ENCODE measurements around the gene LRP8.

Gene LRP8

DNA sequence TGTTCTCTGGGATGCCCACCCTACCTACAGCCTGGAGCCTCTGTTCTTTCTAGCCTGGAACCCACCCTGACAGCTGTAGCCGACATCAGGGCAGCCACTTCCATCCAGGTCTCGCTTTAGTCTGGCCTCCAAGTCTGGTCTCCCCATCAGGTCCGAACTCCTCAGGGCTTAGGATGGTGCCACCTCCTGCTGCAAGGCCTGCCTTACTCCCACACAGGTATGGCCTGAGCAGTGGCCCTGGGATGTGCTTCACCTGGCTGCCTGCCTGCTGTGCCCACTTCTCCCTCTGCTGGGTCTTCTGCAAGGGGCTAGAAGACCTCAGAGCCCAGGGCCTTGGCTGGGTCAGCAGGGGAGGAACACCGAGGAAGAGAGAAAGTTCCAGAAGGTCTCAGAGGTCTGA lies 53.8 kb downstream of the LRP8 start:
- Histone ChIP-seq H4K8ac (ENCODE audit: low read depth, low read length) (peak overlapping the region; percentile 18), H4K12ac (ENCODE audit: low read depth, low read length) (no peak overlapping the region), H4K91ac (ENCODE audit: low read depth, low read length) (peak overlapping the region; percentile 64), H3K14ac (ENCODE audit: low read length) (peak overlapping the region; percentile 18), H3K36me3 (ENCODE audit: control insufficient read depth in 1 of 2, insufficient read depth in 2 of 2, low read length in 2 of 2) (no peaks in the 10 kb centered on the region), H3K4me1 (ENCODE audit: control insufficient read depth in 1 of 2, insufficient read depth in 2 of 2, low read length in 2 of 2) (peaks cover 21 to 23% of the 10 kb centered on the region in 2 experiments), H3K4me2 (ENCODE audit: low read length) (no peak overlapping the region), H3K4ac (ENCODE audit: low read depth, low read length) (no peak overlapping the region), H3K9me3 (ENCODE audit: insufficient read depth, low read depth, low read length) (peaks cover 11% of the 10 kb centered on the region), H2BK120ac (ENCODE audit: insufficient read depth, low read length, poor library complexity) (peak overlapping the region; percentile 26), H3K79me1 (ENCODE audit: low read length) (peaks cover 4% of the 10 kb centered on the region), H2BK12ac (ENCODE audit: low read length) (peak overlapping the region; percentile 3), H2BK5ac (ENCODE audit: low read depth, low read length, poor library complexity) (no peak overlapping the region), H3K23ac (ENCODE audit: low read length) (no peak overlapping the region), H3K18ac (ENCODE audit: low read length) (no peak overlapping the region), H2AFZ (ENCODE audit: insufficient read depth, low read length, poor library complexity) (no peak overlapping the region), H3K79me2 (ENCODE audit: control insufficient read depth, insufficient read depth, low read length, poor library complexity) (no peaks in the 10 kb centered on the region), H3K4me3 (ENCODE audit: low read depth, low read length) (no peak overlapping the region), H3K27ac (ENCODE audit: low read depth, low read length) (no peak overlapping the region), H3K27me3 (ENCODE audit: insufficient read depth, low read length) (no peaks in the 10 kb centered on the region), H2AK5ac (ENCODE audit: low read length) (no peak overlapping the region), H3K9ac (ENCODE audit: low read length) (no peak overlapping the region)
- no CpG with 5 or more reads among the region's 4 CpGs for WGBS (ENCODE audit: extremely low coverage, insufficient coverage, insufficient read length)
- DNase-seq = no peak

DNA sequence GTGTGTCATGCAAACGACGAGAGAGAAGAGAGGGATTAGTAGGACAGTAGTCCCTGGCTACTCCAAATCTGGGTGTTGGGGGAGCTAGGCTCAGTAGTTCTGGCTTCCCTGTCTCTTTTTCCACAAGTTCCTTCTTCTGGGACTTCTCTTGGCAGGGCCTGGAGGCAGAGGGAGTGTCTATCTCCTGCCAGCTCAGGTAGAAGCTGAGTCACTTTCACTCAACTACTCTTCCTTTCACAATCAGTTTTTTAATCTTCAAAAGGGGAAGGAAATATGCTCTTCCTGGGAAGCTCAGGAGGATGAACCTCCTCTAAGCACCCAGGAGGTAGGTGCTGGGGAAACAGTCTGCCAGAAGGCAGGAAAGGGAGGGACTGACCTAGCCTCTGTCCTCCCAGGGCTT lies 54.3 kb downstream of the LRP8 start:
- Histone ChIP-seq H3K9ac (ENCODE audit: low read length) (no peak overlapping the region), H4K12ac (ENCODE audit: low read depth, low read length) (no peak overlapping the region), H2BK120ac (ENCODE audit: insufficient read depth, low read length, poor library complexity) (no peak overlapping the region), H3K4me2 (ENCODE audit: low read length) (no peak overlapping the region), H4K91ac (ENCODE audit: low read depth, low read length) (no peak overlapping the region), H3K23ac (ENCODE audit: low read length) (no peak overlapping the region), H4K8ac (ENCODE audit: low read depth, low read length) (no peak overlapping the region), H3K79me1 (ENCODE audit: low read length) (peaks cover 4% of the 10 kb centered on the region), H2BK12ac (ENCODE audit: low read length) (no peak overlapping the region), H3K14ac (ENCODE audit: low read length) (no peak overlapping the region), H2AK5ac (ENCODE audit: low read length) (no peak overlapping the region), H3K9me3 (ENCODE audit: insufficient read depth, low read depth, low read length) (peaks cover 11% of the 10 kb centered on the region), H2AFZ (ENCODE audit: insufficient read depth, low read length, poor library complexity) (no peak overlapping the region), H2BK5ac (ENCODE audit: low read depth, low read length, poor library complexity) (no peak overlapping the region), H3K4ac (ENCODE audit: low read depth, low read length) (no peak overlapping the region), H3K36me3 (ENCODE audit: control insufficient read depth in 1 of 2, insufficient read depth in 2 of 2, low read length in 2 of 2) (no peaks in the 10 kb centered on the region), H3K18ac (ENCODE audit: low read length) (no peak overlapping the region), H3K4me3 (ENCODE audit: low read depth, low read length) (no peak overlapping the region), H3K27me3 (ENCODE audit: insufficient read depth, low read length) (no peaks in the 10 kb centered on the region), H3K79me2 (ENCODE audit: control insufficient read depth, insufficient read depth, low read length, poor library complexity) (no peaks in the 10 kb centered on the region), H3K27ac (ENCODE audit: low read depth, low read length) (no peak overlapping the region), H3K4me1 (ENCODE audit: control insufficient read depth in 1 of 2, insufficient read depth in 2 of 2, low read length in 2 of 2) (peaks cover 21 to 23% of the 10 kb centered on the region in 2 experiments)
- DNase-seq = peak in 1 of 2 donors; percentile 59
- WGBS (ENCODE audit: extremely low coverage, insufficient coverage, insufficient read length) = no CpG with 5 or more reads among the region's 2 CpGs

DNA sequence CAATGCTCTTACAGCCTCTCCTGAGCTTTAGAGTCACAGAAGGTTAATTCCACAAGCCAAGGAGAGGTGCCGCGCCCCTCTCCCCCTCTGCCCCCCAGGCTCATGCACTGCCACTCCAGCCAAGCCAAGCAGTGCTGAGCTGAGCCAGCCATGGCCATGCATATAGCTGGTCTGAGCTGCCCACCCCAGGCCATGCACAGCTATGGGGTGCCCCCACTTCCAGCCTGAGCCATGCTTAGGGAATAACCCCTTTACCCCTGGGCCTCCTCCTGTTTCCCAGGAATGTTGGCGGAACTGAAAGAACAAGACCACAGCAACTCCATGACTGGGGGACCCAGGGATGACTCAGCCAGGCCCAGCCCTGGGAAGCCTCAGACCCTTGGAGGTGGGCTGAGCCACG lies 55.5 kb downstream of the LRP8 start:
- no peak overlapping the region for H2BK5ac ChIP-seq (ENCODE audit: low read depth, low read length, poor library complexity)
- no peak overlapping the region for H4K12ac ChIP-seq (ENCODE audit: low read depth, low read length)
- H2BK120ac ChIP-seq (ENCODE audit: insufficient read depth, low read length, poor library complexity) = no peak overlapping the region
- H3K4me2 ChIP-seq (ENCODE audit: low read length) = no peak overlapping the region
- no peak overlapping the region for H3K14ac ChIP-seq (ENCODE audit: low read length)
- peaks cover 21 to 23% of the 10 kb centered on the region in 2 experiments for H3K4me1 ChIP-seq (ENCODE audit: control insufficient read depth in 1 of 2, insufficient read depth in 2 of 2, low read length in 2 of 2)
- H3K4me3 ChIP-seq (ENCODE audit: low read depth, low read length) = peak overlapping the region; percentile 45
- H3K23ac ChIP-seq (ENCODE audit: low read length) = no peak overlapping the region
- H3K27ac ChIP-seq (ENCODE audit: low read depth, low read length) = no peak overlapping the region
- no CpG with 5 or more reads among the region's 4 CpGs for WGBS (ENCODE audit: extremely low coverage, insufficient coverage, insufficient read length)
- H3K79me1 ChIP-seq (ENCODE audit: low read length) = peaks cover 4% of the 10 kb centered on the region
- H3K9me3 ChIP-seq (ENCODE audit: insufficient read depth, low read depth, low read length) = peaks cover 11% of the 10 kb centered on the region
- DNase-seq = no peak
- no peaks in the 10 kb centered on the region for H3K27me3 ChIP-seq (ENCODE audit: insufficient read depth, low read length)
- H4K91ac ChIP-seq (ENCODE audit: low read depth, low read length) = no peak overlapping the region
- no peak overlapping the region for H3K4ac ChIP-seq (ENCODE audit: low read depth, low read length)
- no peaks in the 10 kb centered on the region for H3K36me3 ChIP-seq (ENCODE audit: control insufficient read depth in 1 of 2, insufficient read depth in 2 of 2, low read length in 2 of 2)
- H2BK12ac ChIP-seq (ENCODE audit: low read length) = no peak overlapping the region
- no peak overlapping the region for H2AFZ ChIP-seq (ENCODE audit: insufficient read depth, low read length, poor library complexity)
- H2AK5ac ChIP-seq (ENCODE audit: low read length) = no peak overlapping the region
- no peak overlapping the region for H3K9ac ChIP-seq (ENCODE audit: low read length)
- H4K8ac ChIP-seq (ENCODE audit: low read depth, low read length) = no peak overlapping the region
- H3K18ac ChIP-seq (ENCODE audit: low read length) = no peak overlapping the region
- H3K79me2 ChIP-seq (ENCODE audit: control insufficient read depth, insufficient read depth, low read length, poor library complexity) = no peaks in the 10 kb centered on the region

DNA sequence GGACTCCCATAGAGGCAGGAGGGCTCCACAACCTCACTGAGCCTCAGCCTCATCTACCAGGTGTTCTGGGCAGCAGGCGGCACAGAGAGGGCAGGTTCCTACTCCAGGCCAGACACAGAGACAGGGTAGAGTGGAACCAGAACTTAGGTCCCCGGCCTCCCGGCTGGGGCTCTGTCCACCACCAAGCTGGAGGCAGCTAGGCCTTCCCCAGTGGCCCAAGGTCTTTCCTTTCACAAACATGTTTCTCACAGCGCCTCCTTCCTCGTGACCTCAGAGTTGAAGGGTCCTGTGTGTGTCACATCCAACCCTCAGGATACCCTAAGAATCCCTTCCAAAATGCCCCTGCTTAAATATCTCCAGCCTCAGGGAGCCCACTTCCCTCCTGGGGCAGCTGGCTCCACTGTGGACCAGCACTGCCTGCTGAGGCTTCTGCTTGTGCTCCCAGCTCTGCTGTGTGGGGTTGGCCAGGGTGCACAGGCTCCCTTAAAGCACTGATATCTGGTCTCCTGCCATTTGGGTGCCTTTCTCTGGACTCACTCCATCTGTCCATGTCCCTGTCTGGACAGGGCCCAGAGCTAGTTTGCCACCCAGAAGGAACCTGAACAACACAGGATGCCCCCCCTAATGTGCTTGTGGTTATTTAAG lies 56.3 kb downstream of the LRP8 start:
- no CpG with 5 or more reads among the region's 5 CpGs for WGBS (ENCODE audit: extremely low coverage, insufficient coverage, insufficient read length)
- H2AFZ ChIP-seq (ENCODE audit: insufficient read depth, low read length, poor library complexity) = no peak overlapping the region

More for the DNA sequence above, 56.3 kb downstream of the LRP8 start:
- Histone ChIP-seq H4K12ac (ENCODE audit: low read depth, low read length) (no peak overlapping the region), H3K4me3 (ENCODE audit: low read depth, low read length) (no peak overlapping the region), H3K79me2 (ENCODE audit: control insufficient read depth, insufficient read depth, low read length, poor library complexity) (no peaks in the 10 kb centered on the region), H3K4ac (ENCODE audit: low read depth, low read length) (no peak overlapping the region), H3K27ac (ENCODE audit: low read depth, low read length) (no peak overlapping the region), H2BK120ac (ENCODE audit: insufficient read depth, low read length, poor library complexity) (no peak overlapping the region), H2BK12ac (ENCODE audit: low read length) (no peak overlapping the region), H3K4me2 (ENCODE audit: low read length) (no peak overlapping the region), H4K91ac (ENCODE audit: low read depth, low read length) (no peak overlapping the region), H3K79me1 (ENCODE audit: low read length) (peaks cover 4% of the 10 kb centered on the region), H3K4me1 (ENCODE audit: control insufficient read depth in 1 of 2, insufficient read depth in 2 of 2, low read length in 2 of 2) (peaks cover 21 to 23% of the 10 kb centered on the region in 2 experiments), H2AK5ac (ENCODE audit: low read length) (no peak overlapping the region), H3K9ac (ENCODE audit: low read length) (no peak overlapping the region), H3K18ac (ENCODE audit: low read length) (no peak overlapping the region), H3K23ac (ENCODE audit: low read length) (no peak overlapping the region), H3K9me3 (ENCODE audit: insufficient read depth, low read depth, low read length) (peaks cover 11% of the 10 kb centered on the region), H4K8ac (ENCODE audit: low read depth, low read length) (no peak overlapping the region), H3K36me3 (ENCODE audit: control insufficient read depth in 1 of 2, insufficient read depth in 2 of 2, low read length in 2 of 2) (no peaks in the 10 kb centered on the region), H3K27me3 (ENCODE audit: insufficient read depth, low read length) (no peaks in the 10 kb centered on the region), H2BK5ac (ENCODE audit: low read depth, low read length, poor library complexity) (no peak overlapping the region), H3K14ac (ENCODE audit: low read length) (no peak overlapping the region)
- no peak for DNase-seq
